Lung (tissue), 12 donors: ENCODE data around the gene TNFRSF19. TPM values are rescaled to one million over a fixed set of nuclear protein-coding genes. Genes with fewer than 3 reads are reported as not detected.
A peak's percentile ranks its signal among the peaks of the same experiment; 100 is the strongest.

Experiments used
- ATAC-seq: fragments of 200-7000 bp; cut with Tn5 transposase; one replicate; pipeline ENCODE4 v1.9.1; 2020; ENCODE audit warnings: moderate number of reproducible peaks; ENCODE audit not compliant: insufficient read depth, low FRiP score
- DNase-seq, 3 donors: peaks; one replicate each; pipeline ENCODE4 v3.0.0-alpha.2; 2013 to 2017
- H3K27ac ChIP-seq, 2 donors: one replicate each; pipeline ENCODE4 v1.5.1; 2013; ENCODE audit warnings: mild to moderate bottlenecking in 2 of 2, moderate library complexity in 2 of 2, control low read depth in 1 of 2, inconsistent platforms in 1 of 2, low read depth in 1 of 2, low read length in 1 of 2
- H3K27me3 ChIP-seq, 3 donors: one replicate each; pipeline ENCODE4 v1.5.1; 2013; ENCODE audit warnings: low read length in 2 of 3; ENCODE audit not compliant: control insufficient read depth in 3 of 3, insufficient read depth in 3 of 3
- H3K36me3 ChIP-seq, 4 donors: one replicate each; pipeline ENCODE4 v1.5.1; 2013; ENCODE audit warnings: low read length in 4 of 4, mild to moderate bottlenecking in 1 of 4, moderate library complexity in 1 of 4; ENCODE audit not compliant: control insufficient read depth in 4 of 4, insufficient read depth in 4 of 4
- H3K4me1 ChIP-seq, 5 donors: one replicate each; pipeline ENCODE4 v1.5.1; 2013; ENCODE audit warnings: low read length in 5 of 5, mild to moderate bottlenecking in 2 of 5, moderate library complexity in 1 of 5; ENCODE audit not compliant: control insufficient read depth in 5 of 5, insufficient read depth in 5 of 5
- H3K4me3 ChIP-seq: one replicate; pipeline ENCODE4 v1.5.1; 2013; ENCODE audit warnings: mild to moderate bottlenecking, control low read depth, moderate library complexity
- H3K9ac ChIP-seq, 2 donors: one replicate each; pipeline ENCODE4 v1.5.1; 2013; ENCODE audit warnings: low read length in 2 of 2, control low read depth in 1 of 2; ENCODE audit not compliant: insufficient read depth in 1 of 2
- H3K9me3 ChIP-seq, 4 donors: one replicate each; pipeline ENCODE4 v1.5.1; 2013; ENCODE audit warnings: low read length in 3 of 4, mild to moderate bottlenecking in 1 of 4, moderate library complexity in 1 of 4; ENCODE audit not compliant: control insufficient read depth in 4 of 4, insufficient read depth in 3 of 4
- WGBS, 2 donors: extraction: QIAGEN DNeasy Blood & Tissue Kit; methylation state at CpG; one replicate each; pipeline ENCODE4 v1.1.7; 2013; 5-methylcytosine and 5-hydroxymethylcytosine counted together
- polyA plus RNA-seq, 2 donors: library from polyadenylated mRNA; stranded (reverse); fragments of 200-250 nt; gene quantifications; one replicate each; pipeline ENCODE4 v1.2.1, GENCODE V29; 2013
- total RNA-seq, 2 donors: library from RNA; depleted of rRNA in 1 of 2; stranded (reverse); fragments of >200 nt in 1 of 2; gene quantifications; one replicate each; pipeline ENCODE4 v1.2.1, GENCODE V29; 2014 to 2021
- TF ChIP-seq, protein P1 (sequence below): IDR thresholded peaks from 2 replicates; pipeline ENCODE4 v1.5.1; 2012; ENCODE audit warnings: mild to moderate bottlenecking; ENCODE audit errors: control extremely low read depth, extremely low read depth
- donor health status: control.
- donor health status: control.
- donor health status: Bipolar disorder and iron deficiency.
- donor health status: healthy.
- donor health status: DM: yes; HTN: yes; CAD: no.

TNFRSF19 gene
- total and polyA plus RNA-seq, 4 donors: 9.5 to 68.0 (median 34.7) TPM

DNA sequence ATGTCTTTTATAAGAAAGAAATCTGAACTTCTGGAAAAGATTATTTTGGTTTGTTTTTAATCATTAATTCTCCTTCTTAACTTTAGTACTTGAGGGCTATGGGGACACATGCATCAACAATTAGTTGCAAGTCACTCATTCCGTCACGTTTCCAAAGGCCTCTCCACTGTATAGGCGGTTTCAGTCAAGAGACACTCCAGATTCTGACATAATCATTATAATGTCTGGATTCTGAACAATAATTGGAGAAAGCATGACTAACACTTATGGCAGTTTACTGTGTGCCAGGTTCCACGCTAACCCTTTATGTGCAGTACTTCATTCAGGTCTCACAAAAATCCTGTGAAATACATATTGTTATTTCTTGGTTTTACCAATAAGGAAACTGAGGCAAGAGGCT, 71.9 kb downstream of the TNFRSF19 start:
- Histone ChIP-seq H3K4me1 (peaks cover 2 to 48% (median 20%) of the 10 kb centered on the region in 5 donors), H3K27ac (no peak overlapping the region), H3K4me3 (no peak overlapping the region), H3K27me3 (no peaks in the 10 kb centered on the region), H3K9ac (no peak overlapping the region), H3K36me3 (peaks cover 0 to 10% (median 0%) of the 10 kb centered on the region in 4 donors), H3K9me3 (no peaks in the 10 kb centered on the region)
- TF ChIP-seq, protein P1, sequence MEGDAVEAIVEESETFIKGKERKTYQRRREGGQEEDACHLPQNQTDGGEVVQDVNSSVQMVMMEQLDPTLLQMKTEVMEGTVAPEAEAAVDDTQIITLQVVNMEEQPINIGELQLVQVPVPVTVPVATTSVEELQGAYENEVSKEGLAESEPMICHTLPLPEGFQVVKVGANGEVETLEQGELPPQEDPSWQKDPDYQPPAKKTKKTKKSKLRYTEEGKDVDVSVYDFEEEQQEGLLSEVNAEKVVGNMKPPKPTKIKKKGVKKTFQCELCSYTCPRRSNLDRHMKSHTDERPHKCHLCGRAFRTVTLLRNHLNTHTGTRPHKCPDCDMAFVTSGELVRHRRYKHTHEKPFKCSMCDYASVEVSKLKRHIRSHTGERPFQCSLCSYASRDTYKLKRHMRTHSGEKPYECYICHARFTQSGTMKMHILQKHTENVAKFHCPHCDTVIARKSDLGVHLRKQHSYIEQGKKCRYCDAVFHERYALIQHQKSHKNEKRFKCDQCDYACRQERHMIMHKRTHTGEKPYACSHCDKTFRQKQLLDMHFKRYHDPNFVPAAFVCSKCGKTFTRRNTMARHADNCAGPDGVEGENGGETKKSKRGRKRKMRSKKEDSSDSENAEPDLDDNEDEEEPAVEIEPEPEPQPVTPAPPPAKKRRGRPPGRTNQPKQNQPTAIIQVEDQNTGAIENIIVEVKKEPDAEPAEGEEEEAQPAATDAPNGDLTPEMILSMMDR: no peak
- 72 to 91% methylated on average over 4 of the region's 4 CpGs for WGBS, 2 donors
- ATAC-seq (no peak), DNase-seq (no peak)

DNA sequence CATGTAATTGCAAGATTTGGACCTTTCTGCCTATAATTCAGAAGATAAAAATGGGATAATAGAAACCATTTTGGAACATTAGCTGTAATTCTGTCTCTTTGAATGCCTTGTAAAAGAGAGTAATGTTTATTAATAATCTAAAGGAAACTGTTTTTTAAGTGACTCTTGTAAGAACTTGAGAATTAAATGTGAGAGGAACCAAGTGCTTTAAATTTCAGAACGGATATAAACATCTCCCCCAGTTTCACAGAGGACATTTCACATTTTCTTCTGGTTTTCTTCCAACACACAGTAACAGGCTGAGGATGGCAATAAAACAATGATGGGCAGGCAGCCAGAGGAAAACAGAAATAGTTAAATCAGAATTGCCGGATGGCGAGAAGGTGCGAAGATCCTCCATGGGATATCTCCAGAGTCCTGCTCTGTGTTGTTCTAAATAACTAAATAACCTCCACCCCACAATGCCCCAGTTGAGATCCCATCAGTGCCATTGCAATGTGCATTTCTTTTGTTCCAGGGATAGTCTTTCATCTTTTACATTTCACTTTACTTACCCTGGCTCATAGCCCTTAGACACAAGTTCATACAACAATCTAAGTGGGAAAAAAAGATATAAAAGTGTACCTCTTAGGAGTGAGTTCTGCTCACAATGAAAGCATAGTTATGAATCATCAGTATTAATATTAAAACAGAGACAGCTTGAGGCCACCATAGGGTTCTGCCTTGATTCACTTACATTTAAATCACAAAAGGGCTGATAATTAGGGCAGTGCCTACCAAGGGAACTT, 73.3 kb downstream of the TNFRSF19 start:
- TF ChIP-seq, protein P1: no peak
- H3K9ac ChIP-seq: no peak overlapping the region
- H3K4me1 ChIP-seq: peaks cover 0 to 37% (median 15%) of the 10 kb centered on the region in 5 donors
- WGBS, 2 donors: 67 to 79% methylated on average over 4 of the region's 4 CpGs
- H3K4me3 ChIP-seq: no peak overlapping the region
- ATAC-seq: no peak
- peaks cover 0 to 10% (median 0%) of the 10 kb centered on the region in 4 donors for H3K36me3 ChIP-seq
- H3K27ac ChIP-seq: no peak overlapping the region
- H3K27me3 ChIP-seq: no peaks in the 10 kb centered on the region
- peak in 2 of 3 donors; percentile 54 to 70 for DNase-seq
- no peaks in the 10 kb centered on the region for H3K9me3 ChIP-seq

DNA sequence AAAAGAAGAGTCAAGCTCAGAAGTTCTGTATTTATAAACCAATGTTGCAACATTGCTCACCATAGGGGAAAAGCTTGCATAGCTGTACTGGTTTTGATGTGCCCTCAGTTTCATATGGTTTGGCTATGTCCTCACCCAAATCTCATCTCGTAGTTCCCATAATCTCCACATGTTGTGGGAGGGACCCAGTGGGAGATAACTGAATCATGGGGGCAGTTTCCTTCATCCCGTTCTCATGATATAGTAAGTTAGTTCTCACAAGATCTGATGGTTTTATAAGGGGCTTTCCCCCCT, 73.9 kb downstream of the TNFRSF19 start:
- Histone ChIP-seq H3K27ac (no peak overlapping the region), H3K9me3 (no peaks in the 10 kb centered on the region), H3K27me3 (no peaks in the 10 kb centered on the region), H3K36me3 (peaks cover 0 to 10% (median 0%) of the 10 kb centered on the region in 4 donors), H3K9ac (no peak overlapping the region), H3K4me3 (no peak overlapping the region), H3K4me1 (peaks cover 0 to 37% (median 15%) of the 10 kb centered on the region in 5 donors)
- ATAC-seq: no peak
- TF ChIP-seq, protein P1: no peak
- WGBS, 2 donors: 46 to 65% methylated on average over 2 of the region's 2 CpGs
- DNase-seq: no peak
